ENCODE measurements around the gene SRY. TPM values are rescaled to one million over a fixed set of nuclear protein-coding genes. Genes with fewer than 3 reads are reported as not detected.
"Not testable (repeated sequence)": the region's sequence is repeated elsewhere in the genome, so short reads cannot be mapped to it uniquely, and the experiment has no call there.

Gene SRY
- total RNA-seq = not detected in 2 replicates

DNA sequence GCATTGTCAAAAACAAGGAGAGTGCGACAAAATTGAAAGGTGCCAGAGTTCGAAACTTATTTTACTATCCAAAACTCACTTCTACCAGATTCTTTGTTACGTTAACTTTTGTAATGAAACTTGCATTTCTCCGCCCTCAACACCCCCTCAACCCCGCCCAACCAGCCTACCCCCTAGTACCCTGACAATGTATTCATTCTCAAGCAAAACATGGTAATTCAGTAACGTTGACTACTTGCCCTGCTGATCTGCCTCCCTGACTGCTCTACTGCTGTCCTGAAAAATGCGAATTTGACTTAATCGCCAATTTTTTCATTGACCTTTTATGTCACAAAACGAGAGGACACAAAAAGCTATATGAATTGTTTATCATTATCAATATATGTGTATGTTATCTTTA lies at the start of gene SRY:
TSS of gene SRY (minus strand) at position 83 of the 400 bp plus-strand sequence. CDS start at position 4, 79 bp downstream.
- DNase-seq (ENCODE audit: low read depth) = no peak
- TF ChIP-seq CTCF (IDR thresholded peaks at IDR 0.05; ENCODE audit: insufficient read depth, low read length, poor library complexity, severe bottlenecking) = no peak
- Histone ChIP-seq H3K36me3 (ENCODE audit: control insufficient read depth, insufficient read depth, low read length) (no peaks in the 10 kb centered on the region), H3K27me3 (ENCODE audit: control insufficient read depth, insufficient read depth, low read length) (no peaks in the 10 kb centered on the region), H3K4me3 (ENCODE audit: low read depth, low read length) (no peak within 1 kb of the TSS)

DNA sequence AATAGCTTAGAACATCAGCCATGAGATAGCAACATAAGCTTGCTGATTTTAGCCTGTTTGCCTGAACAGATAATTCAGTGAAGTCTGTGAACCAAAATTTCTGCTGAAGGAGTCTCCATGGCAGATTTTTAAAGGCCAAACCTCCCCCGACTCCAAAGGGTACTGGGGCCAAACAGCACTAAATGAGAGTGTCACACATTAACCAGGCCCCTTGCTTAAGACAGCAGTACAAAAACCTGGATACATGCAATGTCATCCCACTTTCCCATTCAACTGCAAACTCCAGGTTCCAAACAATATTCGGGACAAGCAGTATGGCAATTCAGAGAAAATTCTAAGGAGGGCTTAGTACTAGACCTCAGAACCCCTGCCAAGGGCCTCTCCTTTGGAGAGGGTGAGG lies 49.6 kb upstream of the SRY start:
- no peaks in the 10 kb centered on the region for H3K27me3 ChIP-seq (ENCODE audit: control insufficient read depth, insufficient read depth, low read length)
- H3K36me3 ChIP-seq (ENCODE audit: control insufficient read depth, insufficient read depth, low read length) = no peaks in the 10 kb centered on the region
- no peak for DNase-seq (ENCODE audit: low read depth)
- TF ChIP-seq CTCF (IDR thresholded peaks at IDR 0.05; ENCODE audit: insufficient read depth, low read length, poor library complexity, severe bottlenecking) = no peak
- H3K4me3 ChIP-seq (ENCODE audit: low read depth, low read length) = no peak overlapping the region

DNA sequence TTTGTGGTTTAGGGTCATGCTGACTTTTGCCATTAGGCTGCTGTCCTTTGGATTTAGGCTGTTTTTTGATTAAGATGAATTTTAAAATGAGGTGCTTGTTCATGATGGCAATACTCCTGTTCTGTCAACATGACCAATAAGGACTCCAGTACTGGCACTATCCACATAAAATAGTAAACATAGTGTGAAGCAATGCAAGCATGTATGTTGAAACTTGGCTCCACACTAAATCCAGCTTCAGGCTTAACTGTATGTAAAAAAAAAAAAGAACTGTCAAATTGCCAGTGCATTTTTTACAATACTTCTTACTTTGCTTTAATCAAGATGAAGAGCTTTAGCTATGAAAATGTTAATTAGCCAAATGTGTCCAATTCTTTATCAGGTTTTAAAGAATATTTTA lies 47.7 kb upstream of the SRY start:
- DNase-seq (ENCODE audit: low read depth) = no peak
- H3K36me3 ChIP-seq (ENCODE audit: control insufficient read depth, insufficient read depth, low read length) = no peaks in the 10 kb centered on the region
- TF ChIP-seq CTCF (IDR thresholded peaks at IDR 0.05; ENCODE audit: insufficient read depth, low read length, poor library complexity, severe bottlenecking) = no peak
- H3K27me3 ChIP-seq (ENCODE audit: control insufficient read depth, insufficient read depth, low read length) = no peaks in the 10 kb centered on the region
- no peak overlapping the region for H3K4me3 ChIP-seq (ENCODE audit: low read depth, low read length)

DNA sequence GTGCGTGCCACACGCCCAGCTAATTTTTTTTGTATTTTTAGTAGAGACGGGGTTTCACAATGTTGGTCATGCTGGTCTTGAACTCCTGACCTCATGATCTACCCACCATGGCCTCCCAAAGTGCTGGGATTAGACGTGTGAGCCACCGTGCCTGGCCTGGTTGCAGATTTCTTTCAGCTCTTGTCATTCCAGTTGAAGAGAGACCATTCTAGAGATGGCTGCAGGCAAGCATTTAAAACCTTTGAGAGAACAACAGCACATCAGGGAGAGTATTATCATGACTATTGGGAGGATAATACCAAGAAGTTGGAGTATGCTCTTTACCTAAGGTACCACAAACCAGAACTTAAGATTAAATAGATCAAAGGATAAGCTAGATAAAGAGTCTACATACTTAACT lies 41.0 kb upstream of the SRY start:
- Histone ChIP-seq H3K4me3 (ENCODE audit: low read depth, low read length) (no peak overlapping the region), H3K36me3 (ENCODE audit: control insufficient read depth, insufficient read depth, low read length) (no peaks in the 10 kb centered on the region), H3K27me3 (ENCODE audit: control insufficient read depth, insufficient read depth, low read length) (no peaks in the 10 kb centered on the region)
- TF ChIP-seq CTCF (IDR thresholded peaks at IDR 0.05; ENCODE audit: insufficient read depth, low read length, poor library complexity, severe bottlenecking) = no peak
- DNase-seq (ENCODE audit: low read depth) = no peak

GRCh38 chrY:2824471-2824870 lies 37.0 kb upstream of the SRY start:
- no peak overlapping the region for H3K4me3 ChIP-seq (ENCODE audit: low read depth, low read length)
- no peak for TF ChIP-seq CTCF (IDR thresholded peaks at IDR 0.05; ENCODE audit: insufficient read depth, low read length, poor library complexity, severe bottlenecking)
- no peaks in the 10 kb centered on the region for H3K27me3 ChIP-seq (ENCODE audit: control insufficient read depth, insufficient read depth, low read length)
- DNase-seq (ENCODE audit: low read depth) = no peak
- H3K36me3 ChIP-seq (ENCODE audit: control insufficient read depth, insufficient read depth, low read length) = no peaks in the 10 kb centered on the region

- not testable (repeated sequence) for DNase-seq (ENCODE audit: low read depth); H3K4me3 ChIP-seq (ENCODE audit: low read depth, low read length); H3K36me3 ChIP-seq (ENCODE audit: control insufficient read depth, insufficient read depth, low read length); H3K27me3 ChIP-seq (ENCODE audit: control insufficient read depth, insufficient read depth, low read length)
Observed at GRCh38 chrY:2817146-2817896, 29.8 kb upstream of the SRY start.
